HG03280 (cell line): ENCODE data around the gene TNP2.

Experiments
- ATAC-seq: cut with Tn5 transposase; IDR thresholded peaks from one replicate; pipeline ENCODE4 v1.9.1; 2021; ENCODE audit warnings: mild to moderate bottlenecking, moderate library complexity; ENCODE audit not compliant: unreplicated experiment

Gene TNP2

GRCh38 chr16:11278681-11279628, 9.8 kb upstream of the TNP2 start:
- ATAC-seq = no peak

DNA sequence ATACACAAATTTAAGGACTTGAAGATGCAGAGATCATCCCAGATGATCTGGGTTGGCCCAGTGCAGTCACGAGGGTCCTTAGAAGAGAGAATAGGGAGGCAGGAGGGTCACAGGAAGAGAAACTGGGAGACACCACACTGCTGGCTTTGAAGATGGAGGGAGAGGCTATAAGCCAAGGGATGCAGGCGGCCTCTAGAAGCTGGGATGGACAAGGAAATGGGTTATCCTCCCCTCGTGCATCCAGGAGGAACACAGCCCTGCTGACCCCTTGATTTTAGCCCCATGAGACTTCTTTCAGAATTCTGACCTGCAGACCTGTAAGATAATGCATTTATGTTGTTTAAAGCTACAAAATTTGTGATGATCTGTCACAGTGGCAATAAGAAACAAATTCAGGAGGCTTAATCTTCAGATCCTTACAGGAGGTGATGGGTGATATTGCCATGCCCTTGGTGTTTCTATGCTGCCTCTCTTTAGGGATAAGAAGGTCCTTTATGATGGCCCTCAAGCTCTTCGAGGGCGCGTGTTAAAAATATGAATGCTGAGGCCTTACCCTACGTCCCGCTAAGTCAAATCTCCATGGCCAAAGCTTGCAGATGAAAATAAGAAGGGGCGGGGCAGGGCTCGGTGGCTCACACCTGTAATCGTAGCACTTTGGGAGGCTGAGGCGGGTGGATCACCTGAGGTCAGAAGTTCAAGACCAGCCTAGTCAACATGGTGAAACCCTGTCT, 8.6 kb upstream of the TNP2 start:
- no peak for ATAC-seq

- ATAC-seq = no peak
Observed at GRCh38 chr16:11276896-11277593, 7.9 kb upstream of the TNP2 start.

DNA sequence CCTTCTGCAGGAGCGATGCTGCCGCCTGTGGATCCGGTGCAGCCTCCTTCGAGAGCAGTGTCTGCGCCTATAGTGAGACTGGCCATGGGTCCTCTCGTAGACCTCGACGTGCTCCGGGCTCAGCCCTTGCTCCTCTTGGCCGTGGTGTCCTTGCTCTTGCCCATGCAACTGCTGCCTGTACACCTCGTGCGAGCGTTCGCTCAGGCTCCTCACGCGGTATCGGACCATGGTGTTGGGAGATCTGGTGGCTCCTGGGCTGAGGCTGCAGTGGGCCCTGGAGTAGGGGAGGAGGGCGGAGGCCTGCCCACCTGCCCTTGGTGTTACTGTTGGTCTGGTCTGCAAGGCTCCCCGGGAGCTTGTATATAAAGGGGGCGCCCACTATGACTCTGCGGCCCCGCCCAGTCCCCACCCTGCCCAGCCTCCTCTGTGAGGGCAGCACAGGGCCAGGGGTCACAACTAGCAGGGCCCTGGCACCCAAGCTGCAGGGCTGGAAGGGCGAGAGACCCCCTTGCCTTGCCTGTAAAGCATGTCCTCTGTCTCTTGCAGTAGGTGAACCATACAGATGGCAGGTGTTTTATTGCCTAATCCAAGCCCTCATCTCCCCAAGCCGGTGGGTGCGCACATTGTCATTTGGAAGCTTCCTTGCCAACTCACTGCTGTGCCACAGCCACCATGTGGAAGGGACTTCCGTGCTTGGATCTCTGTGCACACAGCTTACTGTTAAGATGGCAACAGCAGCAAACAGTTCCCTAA, 7.2 kb upstream of the TNP2 start, which contains the start of gene PRM2:
Gene PRM2, minus strand, starts transcription at position 338 of the 753 bp plus-strand sequence. Its CDS starts 110 bp downstream, at position 228.
- no peak for ATAC-seq

- no peak for ATAC-seq
Observed at GRCh38 chr16:11274964-11275363, 5.8 kb upstream of the TNP2 start.

DNA sequence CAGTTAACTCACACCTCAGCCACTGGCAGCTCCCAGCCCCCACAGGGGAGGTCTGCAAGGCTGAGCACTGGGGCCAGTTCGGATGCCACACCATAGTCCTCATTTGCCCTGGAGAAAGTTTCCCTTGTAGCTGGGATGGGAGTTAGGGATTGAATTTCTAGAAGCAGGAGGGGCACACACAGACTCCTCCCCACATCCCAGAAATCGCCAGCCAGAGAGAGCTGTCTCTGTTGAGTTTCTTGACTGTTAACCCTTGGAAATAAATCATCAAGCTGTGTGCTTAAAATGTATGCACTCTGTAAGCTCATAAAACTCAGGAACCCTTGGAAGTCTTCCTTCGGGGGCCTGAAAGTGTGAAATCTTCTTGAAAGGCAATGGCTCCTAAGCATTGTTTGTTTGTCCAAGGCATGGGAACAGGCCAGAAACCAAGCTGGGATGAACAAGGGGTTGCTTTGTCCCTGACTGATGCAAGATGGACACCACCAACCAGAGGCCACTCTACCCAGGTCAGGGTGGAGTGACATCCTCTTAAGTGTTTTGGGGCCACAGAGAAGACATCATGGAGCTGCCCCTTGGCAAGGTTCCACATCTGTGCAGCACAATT, 4.7 kb upstream of the TNP2 start:
- ATAC-seq = no peak

DNA sequence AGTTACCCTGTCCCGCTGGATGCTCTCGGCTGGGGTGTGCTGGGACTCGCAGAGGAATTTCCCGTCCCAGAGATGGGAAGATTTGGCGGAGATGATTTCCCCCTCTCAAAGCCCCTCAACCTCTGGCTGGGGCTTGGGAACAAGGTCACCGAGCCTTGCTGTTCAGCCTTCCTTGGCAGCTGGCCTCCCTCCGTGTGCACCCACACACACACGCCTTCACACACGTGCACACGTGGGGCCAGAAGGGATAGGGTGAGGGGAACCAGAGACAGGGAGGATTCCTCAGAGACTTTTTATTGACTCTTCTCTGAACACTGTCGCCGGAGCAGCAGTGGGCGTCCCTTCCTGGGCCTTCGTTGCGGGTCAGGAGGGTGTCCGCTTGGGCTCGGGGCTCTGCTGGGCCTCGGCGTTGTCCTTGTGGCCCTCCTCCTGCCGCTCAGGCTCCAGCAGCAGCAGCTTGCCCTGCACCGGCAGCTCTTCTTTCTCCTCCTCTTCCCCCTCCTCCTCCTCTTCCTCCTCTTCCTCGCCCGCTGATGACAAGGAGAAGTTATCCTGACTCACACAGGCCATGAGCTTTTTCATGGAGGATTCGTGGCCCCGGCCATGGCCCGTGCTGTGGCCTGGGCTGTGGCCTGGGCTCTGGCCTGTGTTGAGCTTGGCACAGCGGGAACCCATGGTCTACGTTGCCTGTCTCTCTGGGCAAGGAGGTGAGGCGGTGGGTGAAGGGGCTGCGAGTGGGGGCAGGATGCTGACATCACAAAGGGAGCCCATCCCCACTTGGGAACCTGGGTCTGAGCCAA, 4.0 kb upstream of the TNP2 start, which contains the start of gene PRM3:
Gene PRM3, minus strand, starts transcription at position 709 of the 800 bp plus-strand sequence. Its CDS starts 34 bp downstream, at position 675.
- ATAC-seq = no peak

GRCh38 chr16:11272484-11272883, 3.4 kb upstream of the TNP2 start:
- no peak for ATAC-seq

DNA sequence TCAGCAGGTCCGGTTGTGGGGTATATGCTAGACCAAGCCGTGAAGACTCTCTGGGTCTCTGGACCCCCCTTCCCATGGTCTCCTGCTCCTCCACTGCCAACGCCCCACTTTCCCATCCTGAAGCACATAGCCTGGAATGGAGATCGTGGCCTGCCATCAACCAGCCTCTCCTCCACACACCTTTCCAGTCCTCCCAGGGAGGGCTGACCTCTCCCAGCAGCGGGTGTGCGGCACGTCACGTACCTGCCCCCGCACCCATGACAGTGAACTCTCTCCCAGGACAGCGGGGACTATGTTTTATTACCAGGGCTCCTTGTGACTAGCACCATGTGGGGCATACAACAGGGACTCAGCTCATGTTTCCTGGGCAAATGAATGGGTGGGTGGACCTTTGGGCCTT, 2.5 kb upstream of the TNP2 start:
- no peak for ATAC-seq

- no peak for ATAC-seq
Observed at GRCh38 chr16:11270602-11271162, 1.6 kb upstream of the TNP2 start.

- no peak for ATAC-seq
Observed at GRCh38 chr16:11265124-11265523, 4.0 kb downstream of the TNP2 start.

- ATAC-seq = no peak
Observed at GRCh38 chr16:11264155-11264832, 4.8 kb downstream of the TNP2 start.

DNA sequence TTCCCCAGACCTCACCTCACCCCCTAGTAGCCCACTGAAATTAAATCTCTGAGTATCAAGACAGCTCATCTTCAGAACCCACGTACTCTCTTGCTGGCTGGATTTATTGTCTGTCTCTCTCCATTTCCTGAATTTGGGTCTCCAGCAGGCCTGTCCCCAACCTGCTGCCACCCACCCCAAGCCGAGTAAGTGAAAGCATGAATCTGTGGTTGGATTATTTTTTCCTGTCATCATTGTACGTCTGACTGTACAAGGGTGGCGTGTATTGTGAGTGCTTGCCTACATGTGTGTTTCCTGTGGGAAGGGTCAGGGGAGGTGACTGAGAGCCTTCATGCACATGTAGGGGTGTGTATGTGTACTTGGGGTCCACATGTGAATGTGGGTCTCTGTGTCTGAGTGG, 5.4 kb downstream of the TNP2 start:
- no peak for ATAC-seq

- no peak for ATAC-seq
Observed at GRCh38 chr16:11262915-11263314, 6.2 kb downstream of the TNP2 start.

DNA sequence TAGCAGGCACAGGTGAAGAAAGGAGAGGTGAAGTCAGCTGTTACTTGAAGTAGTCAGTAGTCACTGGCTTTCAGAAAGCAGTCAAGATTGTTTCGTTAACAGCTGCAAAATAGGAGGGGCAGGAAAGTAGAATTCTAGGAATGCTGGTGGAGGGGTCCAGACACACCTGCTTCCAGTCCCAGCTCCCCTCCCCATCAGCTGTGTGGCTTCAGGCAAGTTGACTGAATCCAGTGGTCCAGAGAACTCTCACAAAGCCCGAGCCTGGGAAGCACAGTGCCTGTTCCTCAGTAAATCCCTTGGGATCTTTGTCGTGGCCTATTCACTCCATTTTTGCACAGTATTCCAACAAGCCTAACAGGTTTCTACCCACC, 8.5 kb downstream of the TNP2 start:
- ATAC-seq = no peak

- ATAC-seq = no peak
Observed at GRCh38 chr16:11259655-11260595, 9.2 kb downstream of the TNP2 start.
